HFFc6 (cell line): ENCODE results near the gene SEMA3D. TPM values are rescaled to one million over a fixed set of nuclear protein-coding genes. Genes with fewer than 3 reads are reported as not detected.

Experiments
- DNase-seq: peaks from one replicate; pipeline ENCODE4 v3.0.0-alpha.2; 2018
- H3K27ac Mint-ChIP-seq: 2 replicates; pipeline ENCODE4 v1.8.0; 2020; ENCODE audit warnings: mild to moderate bottlenecking, mixed read lengths
- H3K27me3 Mint-ChIP-seq: 2 replicates; pipeline ENCODE4 v1.8.0; 2021; ENCODE audit warnings: mild to moderate bottlenecking, moderate library complexity, mixed read lengths; ENCODE audit not compliant: insufficient read depth
- H3K36me3 Mint-ChIP-seq: 2 replicates; pipeline ENCODE4 v1.8.0; 2021; ENCODE audit warnings: low read depth, mixed read lengths
- H3K4me1 Mint-ChIP-seq: 2 replicates; pipeline ENCODE4 v1.8.0; 2020; ENCODE audit warnings: low read depth, mixed read lengths
- H3K4me3 Mint-ChIP-seq: 2 replicates; pipeline ENCODE4 v1.8.0; 2020; ENCODE audit warnings: mild to moderate bottlenecking, moderate library complexity, mixed read lengths
- H3K9me3 Mint-ChIP-seq: 2 replicates; pipeline ENCODE4 v1.8.0; 2020; ENCODE audit warnings: mild to moderate bottlenecking, mixed read lengths
- total RNA-seq, 6 experiments: library from RNA; stranded (reverse); fragmentation: NEBNext Ultra II Directional; extraction: Animal tissue kit (Norgen Biotek cat#: 25700); gene quantifications; 2 replicates in 1 of 6; 3 replicates in 5 of 6; pipeline ENCODE4 v1.2.3, GENCODE V29; 2021
- TF ChIP-seq, protein P1 (sequence below): fragments of 200-600 bp; sonication (generic); IDR thresholded peaks from 2 replicates; pipeline ENCODE4 v1.5.0; 2021; ENCODE audit warnings: antibody characterized with exemption, mild to moderate bottlenecking

Gene SEMA3D
- total RNA-seq, 6 experiments from 2014 or later: 16.5 to 23.7 (median 22.4) TPM

GRCh38 chr7:85016286-85016685 lies 170.6 kb downstream of the SEMA3D start:
- Mint-ChIP-seq H3K4me1 (0 out of 2 replicates have a peak, but pooled peaks cover 11% of the 10 kb centered on the region), H3K36me3 (no peaks in the 10 kb centered on the region), H3K4me3 (no peak overlapping the region), H3K27me3 (no peaks in the 10 kb centered on the region; the same call in 1 of the 2 replicates), H3K9me3 (no peaks in the 10 kb centered on the region), H3K27ac (no peak overlapping the region)
- no peak for DNase-seq
- TF ChIP-seq, protein P1, sequence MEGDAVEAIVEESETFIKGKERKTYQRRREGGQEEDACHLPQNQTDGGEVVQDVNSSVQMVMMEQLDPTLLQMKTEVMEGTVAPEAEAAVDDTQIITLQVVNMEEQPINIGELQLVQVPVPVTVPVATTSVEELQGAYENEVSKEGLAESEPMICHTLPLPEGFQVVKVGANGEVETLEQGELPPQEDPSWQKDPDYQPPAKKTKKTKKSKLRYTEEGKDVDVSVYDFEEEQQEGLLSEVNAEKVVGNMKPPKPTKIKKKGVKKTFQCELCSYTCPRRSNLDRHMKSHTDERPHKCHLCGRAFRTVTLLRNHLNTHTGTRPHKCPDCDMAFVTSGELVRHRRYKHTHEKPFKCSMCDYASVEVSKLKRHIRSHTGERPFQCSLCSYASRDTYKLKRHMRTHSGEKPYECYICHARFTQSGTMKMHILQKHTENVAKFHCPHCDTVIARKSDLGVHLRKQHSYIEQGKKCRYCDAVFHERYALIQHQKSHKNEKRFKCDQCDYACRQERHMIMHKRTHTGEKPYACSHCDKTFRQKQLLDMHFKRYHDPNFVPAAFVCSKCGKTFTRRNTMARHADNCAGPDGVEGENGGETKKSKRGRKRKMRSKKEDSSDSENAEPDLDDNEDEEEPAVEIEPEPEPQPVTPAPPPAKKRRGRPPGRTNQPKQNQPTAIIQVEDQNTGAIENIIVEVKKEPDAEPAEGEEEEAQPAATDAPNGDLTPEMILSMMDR: no peak

- Mint-ChIP-seq H3K36me3 (no peaks in the 10 kb centered on the region), H3K4me3 (no peak overlapping the region), H3K27ac (no peak overlapping the region), H3K9me3 (no peaks in the 10 kb centered on the region), H3K4me1 (0 out of 2 replicates have a peak, but pooled peaks cover 9% of the 10 kb centered on the region), H3K27me3 (no peaks in the 10 kb centered on the region; the same call in 1 of the 2 replicates)
- no peak for DNase-seq
- TF ChIP-seq, protein P1: no peak
Measured at GRCh38 chr7:85014936-85015660, 171.8 kb downstream of the SEMA3D start.

DNA sequence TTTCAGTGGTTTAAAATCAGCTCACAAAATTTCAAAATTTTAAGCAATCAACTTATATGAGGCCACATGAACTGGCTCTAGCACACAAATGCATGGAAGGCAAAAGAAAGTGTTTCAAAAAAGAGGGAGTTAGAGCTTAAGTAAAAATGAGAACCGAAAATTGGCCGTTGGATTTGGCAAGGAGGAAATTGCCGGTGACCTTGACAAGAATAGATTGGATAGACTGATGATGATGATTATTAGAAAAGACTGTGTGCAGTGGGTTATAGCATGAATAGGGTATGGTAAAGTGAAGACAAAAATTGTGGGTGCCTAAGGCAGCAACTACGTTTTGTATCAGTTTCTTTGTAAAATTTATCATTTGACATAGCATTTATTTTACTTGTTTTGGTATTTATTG lies 175.7 kb downstream of the SEMA3D start:
- H3K9me3 Mint-ChIP-seq: no peaks in the 10 kb centered on the region
- TF ChIP-seq, protein P1: no peak
- H3K27ac Mint-ChIP-seq: no peak overlapping the region
- no peaks in the 10 kb centered on the region; the same call in 1 of the 2 replicates for H3K27me3 Mint-ChIP-seq
- no peaks in the 10 kb centered on the region for H3K36me3 Mint-ChIP-seq
- no peaks in the 10 kb centered on the region for H3K4me1 Mint-ChIP-seq
- no peak overlapping the region for H3K4me3 Mint-ChIP-seq
- DNase-seq: no peak

DNA sequence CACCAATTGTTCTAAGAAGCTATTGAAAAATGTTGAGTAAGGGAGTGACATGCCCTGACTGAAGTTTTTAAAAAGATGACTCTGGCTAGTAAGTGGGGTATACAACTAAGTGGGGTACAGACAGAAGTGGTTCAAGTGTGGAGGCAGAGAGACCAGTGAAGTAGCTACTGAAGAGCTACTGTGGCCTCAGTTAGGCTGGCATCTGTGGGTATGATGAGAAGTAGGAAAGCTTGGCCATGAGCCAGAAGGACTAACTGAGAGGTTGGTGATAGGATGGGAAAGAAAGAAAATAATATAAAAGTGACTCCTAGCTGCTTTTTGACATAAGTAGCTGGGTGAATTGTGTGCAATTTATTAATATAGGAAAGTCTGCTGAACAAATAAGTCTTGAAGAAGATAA lies 176.6 kb downstream of the SEMA3D start:
- DNase-seq: no peak
- Mint-ChIP-seq H3K9me3 (no peaks in the 10 kb centered on the region), H3K36me3 (no peaks in the 10 kb centered on the region), H3K4me3 (no peak overlapping the region), H3K27ac (no peak overlapping the region), H3K4me1 (no peaks in the 10 kb centered on the region), H3K27me3 (no peaks in the 10 kb centered on the region)
- TF ChIP-seq, protein P1: no peak

DNA sequence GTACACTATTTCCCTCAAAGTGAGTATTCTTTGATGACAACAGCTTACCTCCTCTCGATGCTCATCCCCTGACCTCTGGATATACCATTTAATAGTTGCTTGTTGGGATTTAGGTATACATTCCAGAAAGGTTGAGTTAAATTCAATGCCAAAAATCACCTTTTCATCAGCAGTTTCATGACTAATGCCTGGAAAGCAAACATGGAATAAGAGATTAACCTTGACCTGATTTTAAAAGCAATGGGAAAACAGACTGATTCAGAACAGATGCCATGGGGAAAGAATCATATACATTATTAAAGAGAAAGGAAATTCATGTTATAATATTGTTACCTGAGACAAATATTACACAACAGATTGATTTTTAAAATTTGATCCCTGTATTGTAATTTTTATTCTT lies 180.1 kb downstream of the SEMA3D start:
- DNase-seq: no peak
- H3K4me1 Mint-ChIP-seq: peaks cover 18% of the 10 kb centered on the region; the same call in 1 of the 2 replicates
- no peaks in the 10 kb centered on the region for H3K36me3 Mint-ChIP-seq
- TF ChIP-seq, protein P1: no peak
- no peak overlapping the region for H3K27ac Mint-ChIP-seq
- no peaks in the 10 kb centered on the region for H3K27me3 Mint-ChIP-seq
- H3K4me3 Mint-ChIP-seq: no peak overlapping the region
- no peaks in the 10 kb centered on the region for H3K9me3 Mint-ChIP-seq
